Loucy (cell line): ENCODE data around the gene AJM1.

Experiments
- H2AFZ ChIP-seq: fragments of 200-600 bp; sonication (generic); 2 replicates; pipeline ENCODE4 v1.6.0; 2016; ENCODE audit warnings: antibody characterized with exemption, mild to moderate bottlenecking, low read length, moderate library complexity
- H3F3A ChIP-seq: fragments of 200-600 bp; 2 replicates; pipeline ENCODE4 v1.6.0; 2016; ENCODE audit warnings: antibody characterized with exemption, low read depth, mild to moderate bottlenecking
- H3K27me3 ChIP-seq: fragments of 200-600 bp; sonication (generic); 2 replicates; pipeline ENCODE4 v1.6.1; 2014; ENCODE audit warnings: low read length, mild to moderate bottlenecking; ENCODE audit not compliant: insufficient read depth, poor library complexity, severe bottlenecking
- H3K36me3 ChIP-seq: fragments of 200-600 bp; sonication (generic); 2 replicates; pipeline ENCODE4 v1.6.1; 2016; ENCODE audit warnings: low read length; ENCODE audit not compliant: insufficient read depth
- H3K4me1 ChIP-seq: fragments of 200-600 bp; sonication (generic); 2 replicates; pipeline ENCODE4 v1.5.1; 2014; ENCODE audit warnings: low read length, mild to moderate bottlenecking; ENCODE audit not compliant: insufficient read depth, poor library complexity, severe bottlenecking
- H3K4me2 ChIP-seq: fragments of 200-600 bp; sonication (generic); 2 replicates; pipeline ENCODE4 v1.6.0; 2014; ENCODE audit warnings: antibody characterized with exemption, low read length, low read depth, mild to moderate bottlenecking; ENCODE audit not compliant: poor library complexity, severe bottlenecking
- H3K4me3 ChIP-seq: fragments of 200-600 bp; sonication (generic); 2 replicates; pipeline ENCODE4 v1.5.1; 2014; ENCODE audit warnings: low read length, mild to moderate bottlenecking, mixed read lengths; ENCODE audit not compliant: poor library complexity, severe bottlenecking
- H3K79me2 ChIP-seq: fragments of 200-600 bp; sonication (generic); 2 replicates; pipeline ENCODE4 v1.6.1; 2014; ENCODE audit warnings: low read length; ENCODE audit not compliant: insufficient read depth
- H3K9ac ChIP-seq: fragments of 200-600 bp; sonication (generic); 2 replicates; pipeline ENCODE4 v1.6.0; 2014; ENCODE audit warnings: mild to moderate bottlenecking, low read depth, low read length, moderate library complexity; ENCODE audit not compliant: poor library complexity, severe bottlenecking
- H3K9me2 ChIP-seq: fragments of 200-600 bp; sonication (generic); replicated peaks from 2 replicates; pipeline ENCODE4 v1.6.1; 2016; ENCODE audit warnings: low read depth, low read length, mixed read lengths
- H3K9me3 ChIP-seq: fragments of 200-600 bp; sonication (generic); 2 replicates; pipeline ENCODE4 v1.6.1; 2014; ENCODE audit warnings: mild to moderate bottlenecking, antibody characterized with exemption, low read length, low read depth; ENCODE audit not compliant: insufficient read depth
- H4K20me1 ChIP-seq: fragments of 200-600 bp; sonication (generic); 2 replicates; pipeline ENCODE4 v1.6.0; 2014; ENCODE audit warnings: antibody characterized with exemption, low read length, mild to moderate bottlenecking; ENCODE audit not compliant: insufficient read depth, poor library complexity, severe bottlenecking
- EZH2phosphoT487 ChIP-seq: fragments of 200-600 bp; IDR thresholded peaks from 2 replicates; pipeline ENCODE4 v1.6.1; 2018; ENCODE audit warnings: antibody characterized with exemption, mild to moderate bottlenecking, moderate library complexity, borderline replicate concordance
- TF ChIP-seq, protein P1 (sequence below): fragments of 200-600 bp; sonication (generic); conservative IDR thresholded peaks from 2 replicates; pipeline ENCODE4 v1.5.1; 2014; ENCODE audit warnings: mild to moderate bottlenecking, antibody characterized with exemption, low read length

Gene AJM1

DNA sequence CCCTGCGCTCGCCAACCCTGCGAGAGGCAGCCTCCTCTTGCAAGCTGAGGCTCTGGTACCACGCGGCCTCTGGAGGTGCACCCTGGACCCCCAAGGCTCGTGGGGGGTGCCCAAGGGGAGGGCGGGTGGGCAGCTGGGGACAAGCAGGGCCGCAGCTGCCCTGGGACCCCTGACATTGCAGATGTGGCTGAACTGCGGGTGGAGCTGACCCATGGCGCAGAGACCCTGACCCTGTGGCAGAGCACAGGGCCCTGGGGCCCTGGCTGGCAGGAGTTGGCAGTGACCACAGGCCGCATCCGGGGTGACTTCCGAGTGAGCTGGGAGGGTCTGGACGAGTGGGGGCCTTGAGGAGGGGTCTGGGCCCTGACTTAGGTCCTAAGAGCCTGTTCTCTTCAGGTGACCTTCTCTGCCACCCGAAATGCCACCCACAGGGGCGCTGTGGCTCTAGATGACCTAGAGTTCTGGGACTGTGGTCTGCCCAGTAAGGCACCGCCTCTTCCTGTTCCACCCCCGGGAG, 11.4 kb downstream of the AJM1 start:
- Histone ChIP-seq H2AFZ (no peak overlapping the region), H3K9me3 (no peaks in the 10 kb centered on the region), H3K9me2 (no peaks in the 10 kb centered on the region), H3K9ac (no peak overlapping the region), H3K79me2 (peaks cover 11% of the 10 kb centered on the region; the same call in 1 of the 2 replicates), H3K27me3 (no peaks in the 10 kb centered on the region), H4K20me1 (peaks cover 16% of the 10 kb centered on the region), H3F3A (no peaks in the 10 kb centered on the region), H3K4me3 (no peak overlapping the region), H3K36me3 (peaks cover 13% of the 10 kb centered on the region; the same call in 1 of the 2 replicates), H3K4me2 (no peak overlapping the region), H3K4me1 (peaks cover 4% of the 10 kb centered on the region)
- no peak for TF ChIP-seq EZH2phosphoT487
- TF ChIP-seq, protein P1, sequence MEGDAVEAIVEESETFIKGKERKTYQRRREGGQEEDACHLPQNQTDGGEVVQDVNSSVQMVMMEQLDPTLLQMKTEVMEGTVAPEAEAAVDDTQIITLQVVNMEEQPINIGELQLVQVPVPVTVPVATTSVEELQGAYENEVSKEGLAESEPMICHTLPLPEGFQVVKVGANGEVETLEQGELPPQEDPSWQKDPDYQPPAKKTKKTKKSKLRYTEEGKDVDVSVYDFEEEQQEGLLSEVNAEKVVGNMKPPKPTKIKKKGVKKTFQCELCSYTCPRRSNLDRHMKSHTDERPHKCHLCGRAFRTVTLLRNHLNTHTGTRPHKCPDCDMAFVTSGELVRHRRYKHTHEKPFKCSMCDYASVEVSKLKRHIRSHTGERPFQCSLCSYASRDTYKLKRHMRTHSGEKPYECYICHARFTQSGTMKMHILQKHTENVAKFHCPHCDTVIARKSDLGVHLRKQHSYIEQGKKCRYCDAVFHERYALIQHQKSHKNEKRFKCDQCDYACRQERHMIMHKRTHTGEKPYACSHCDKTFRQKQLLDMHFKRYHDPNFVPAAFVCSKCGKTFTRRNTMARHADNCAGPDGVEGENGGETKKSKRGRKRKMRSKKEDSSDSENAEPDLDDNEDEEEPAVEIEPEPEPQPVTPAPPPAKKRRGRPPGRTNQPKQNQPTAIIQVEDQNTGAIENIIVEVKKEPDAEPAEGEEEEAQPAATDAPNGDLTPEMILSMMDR, result no peak

DNA sequence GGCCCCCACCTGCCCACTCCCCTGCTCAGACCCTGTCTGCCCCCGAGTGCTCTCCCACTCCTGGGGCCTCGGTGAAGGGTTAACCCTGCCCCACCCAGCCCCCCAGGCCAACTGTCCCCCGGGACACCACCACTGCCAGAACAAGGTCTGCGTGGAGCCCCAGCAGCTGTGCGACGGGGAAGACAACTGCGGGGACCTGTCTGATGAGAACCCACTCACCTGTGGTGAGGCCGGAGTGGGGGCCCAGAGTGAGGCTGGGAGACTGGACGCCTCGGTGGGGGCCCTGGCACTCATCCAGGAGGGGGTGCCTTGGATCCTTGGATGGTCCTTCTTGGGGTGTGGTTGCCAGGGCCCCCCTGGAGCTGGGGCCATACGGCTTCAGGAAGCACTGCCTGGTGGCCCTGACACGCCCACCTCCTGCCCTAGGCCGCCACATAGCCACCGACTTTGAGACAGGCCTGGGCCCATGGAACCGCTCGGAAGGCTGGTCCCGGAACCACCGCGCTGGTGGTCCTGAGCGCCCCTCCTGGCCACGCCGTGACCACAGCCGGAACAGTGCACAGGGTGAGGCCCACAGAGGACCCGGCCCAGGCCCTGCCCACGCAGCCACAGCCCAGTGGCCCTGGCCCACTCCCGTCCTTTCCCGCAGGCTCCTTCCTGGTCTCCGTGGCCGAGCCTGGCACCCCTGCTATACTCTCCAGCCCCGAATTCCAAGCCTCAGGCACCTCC, 12.0 kb downstream of the AJM1 start:
- H3K79me2 ChIP-seq, result peaks cover 11% of the 10 kb centered on the region; the same call in 1 of the 2 replicates
- TF ChIP-seq, protein P1, result no peak
- no peak for TF ChIP-seq EZH2phosphoT487
- no peaks in the 10 kb centered on the region for H3K9me3 ChIP-seq
- no peak overlapping the region for H3K9ac ChIP-seq
- H3K9me2 ChIP-seq, result no peaks in the 10 kb centered on the region
- peaks cover 13% of the 10 kb centered on the region; the same call in 1 of the 2 replicates for H3K36me3 ChIP-seq
- no peak overlapping the region for H2AFZ ChIP-seq
- no peak overlapping the region for H3K4me3 ChIP-seq
- peaks cover 4% of the 10 kb centered on the region for H3K4me1 ChIP-seq
- H3F3A ChIP-seq, result no peaks in the 10 kb centered on the region
- H4K20me1 ChIP-seq, result peaks cover 16% of the 10 kb centered on the region
- no peaks in the 10 kb centered on the region for H3K27me3 ChIP-seq
- no peak overlapping the region for H3K4me2 ChIP-seq

DNA sequence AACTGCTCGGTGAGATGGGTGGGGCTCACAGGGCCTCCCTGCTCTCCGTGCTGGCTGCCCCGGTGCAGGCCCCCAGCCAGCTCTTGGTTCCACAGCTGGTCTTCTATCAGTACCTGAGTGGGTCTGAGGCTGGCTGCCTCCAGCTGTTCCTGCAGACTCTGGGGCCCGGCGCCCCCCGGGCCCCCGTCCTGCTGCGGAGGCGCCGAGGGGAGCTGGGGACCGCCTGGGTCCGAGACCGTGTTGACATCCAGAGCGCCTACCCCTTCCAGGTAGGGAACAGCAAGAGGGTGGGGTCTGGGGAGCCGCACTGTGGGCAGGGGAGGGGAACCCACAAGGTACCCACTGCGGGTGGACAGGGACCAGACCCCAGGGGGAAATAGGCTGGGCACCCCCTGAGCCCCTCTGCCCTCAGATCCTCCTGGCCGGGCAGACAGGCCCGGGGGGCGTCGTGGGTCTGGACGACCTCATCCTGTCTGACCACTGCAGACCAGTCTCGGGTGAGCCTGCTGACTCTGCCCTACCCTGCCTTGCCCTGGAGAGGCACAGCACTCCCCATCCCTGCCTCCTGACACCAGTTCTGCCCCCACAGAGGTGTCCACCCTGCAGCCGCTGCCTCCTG, 12.7 kb downstream of the AJM1 start:
- H3K36me3 ChIP-seq, result peaks cover 13% of the 10 kb centered on the region; the same call in 1 of the 2 replicates
- H3F3A ChIP-seq, result no peaks in the 10 kb centered on the region
- peaks cover 4% of the 10 kb centered on the region for H3K4me1 ChIP-seq
- H3K9me2 ChIP-seq, result no peaks in the 10 kb centered on the region
- peaks cover 12% of the 10 kb centered on the region for H4K20me1 ChIP-seq
- H3K9me3 ChIP-seq, result no peaks in the 10 kb centered on the region
- no peak overlapping the region for H3K4me3 ChIP-seq
- H3K27me3 ChIP-seq, result no peaks in the 10 kb centered on the region
- no peak overlapping the region for H3K4me2 ChIP-seq
- H3K9ac ChIP-seq, result no peak overlapping the region
- H2AFZ ChIP-seq, result no peak overlapping the region
- H3K79me2 ChIP-seq, result peaks cover 8% of the 10 kb centered on the region; the same call in 1 of the 2 replicates
- no peak for TF ChIP-seq EZH2phosphoT487
- TF ChIP-seq, protein P1, result no peak
